DND-41 (cell line): ENCODE data around the gene INPP5E.

Experiments used
- ATAC-seq: fragments of 200-7000 bp; cut with Tn5 transposase; 3 replicates; pipeline ENCODE4 v1.9.1; 2021; ENCODE audit warnings: low read depth; ENCODE audit not compliant: insufficient read depth
- DNase-seq: peaks from one replicate; pipeline ENCODE4 v3.0.0-alpha.2; 2020
- H2AFZ ChIP-seq: 2 replicates; pipeline ENCODE4 v1.6.0; 2012; ENCODE audit warnings: low read depth, low read length
- H3K27ac ChIP-seq: 2 replicates; pipeline ENCODE4 v1.5.1; 2012; ENCODE audit warnings: low read length, inconsistent platforms
- H3K27me3 ChIP-seq: fragments of 200-600 bp; sonication (generic); 2 replicates; pipeline ENCODE4 v1.6.0; 2012; ENCODE audit warnings: low read length, mild to moderate bottlenecking, inconsistent platforms; ENCODE audit not compliant: insufficient read depth, poor library complexity
- H3K36me3 ChIP-seq: 2 replicates; pipeline ENCODE4 v1.5.1; 2012; ENCODE audit warnings: low read length, inconsistent platforms; ENCODE audit not compliant: insufficient read depth
- H3K4me1 ChIP-seq: 2 replicates; pipeline ENCODE4 v1.5.1; 2012; ENCODE audit warnings: mild to moderate bottlenecking, low read length; ENCODE audit not compliant: insufficient read depth
- H3K4me2 ChIP-seq: 2 replicates; pipeline ENCODE4 v1.6.0; 2012; ENCODE audit warnings: mild to moderate bottlenecking, moderate library complexity, low read length, inconsistent platforms; ENCODE audit not compliant: insufficient read depth
- H3K4me3 ChIP-seq, 2 experiments: fragments of 200-600 bp in 1 of 2; shearing (Covaris generic) in 1 of 2; 2 replicates each; pipeline ENCODE4 v1.5.1; 2012 to 2016; ENCODE audit warnings: inconsistent platforms in 2 of 2, low read length in 2 of 2, mild to moderate bottlenecking in 2 of 2, low read depth in 1 of 2, moderate library complexity in 1 of 2
- H3K79me2 ChIP-seq: 2 replicates; pipeline ENCODE4 v1.6.0; 2012; ENCODE audit warnings: low read length, inconsistent platforms; ENCODE audit not compliant: insufficient read depth
- H3K9ac ChIP-seq: 2 replicates; pipeline ENCODE4 v1.6.0; 2012; ENCODE audit warnings: low read depth, mild to moderate bottlenecking, inconsistent platforms, low read length, moderate library complexity
- H3K9me3 ChIP-seq: 2 replicates; pipeline ENCODE4 v1.5.1; 2012; ENCODE audit warnings: low read length, moderate library complexity, mild to moderate bottlenecking, inconsistent platforms; ENCODE audit not compliant: insufficient read depth, severe bottlenecking
- H4K20me1 ChIP-seq: 2 replicates; pipeline ENCODE4 v1.6.0; 2012; ENCODE audit warnings: low read length; ENCODE audit not compliant: insufficient read depth
- CTCF ChIP-seq: IDR thresholded peaks from 2 replicates; pipeline ENCODE4 v1.5.1; 2012; ENCODE audit warnings: borderline replicate concordance, low read length, moderate library complexity, mild to moderate bottlenecking; ENCODE audit not compliant: poor library complexity, severe bottlenecking; ENCODE audit errors: extremely low read depth
- EZH2 ChIP-seq: IDR thresholded peaks from 3 replicates; pipeline ENCODE4 v1.6.1; 2012; ENCODE audit warnings: borderline replicate concordance, low read depth, mild to moderate bottlenecking, moderate library complexity, low read length, inconsistent platforms; ENCODE audit not compliant: severe bottlenecking

INPP5E gene

GRCh38 chr9:136400038-136400834 is 39.4 kb downstream of the INPP5E start, which contains the start of gene SNAPC4:
Gene SNAPC4 (minus strand): TSS chr9:136400170. CDS start chr9:136398428, 1,742 bp downstream.
- Histone ChIP-seq H3K4me1 (peaks cover 27% of the 10 kb centered on the region), H3K4me3 (peak within 1 kb of the TSS; percentile 77 to 94), H3K36me3 (peaks cover 64% of the 10 kb centered on the region), H3K27me3 (no peaks in the 10 kb centered on the region), H3K79me2 (peaks cover 26% of the 10 kb centered on the region), H4K20me1 (peaks cover 17% of the 10 kb centered on the region), H3K9ac (peak within 1 kb of the TSS; percentile 79), H2AFZ (peak within 1 kb of the TSS; percentile 81), H3K27ac (peak within 1 kb of the TSS; percentile 49), H3K4me2 (peak within 1 kb of the TSS; percentile 96), H3K9me3 (no peaks in the 10 kb centered on the region)
- TF ChIP-seq CTCF, result peak; percentile 87
- TF ChIP-seq EZH2, result no peak
- ATAC-seq (peak; percentile 89), DNase-seq (peak; percentile 85)

GRCh38 chr9:136399176-136400037 is 40.2 kb downstream of the INPP5E start:
- peaks cover 26% of the 10 kb centered on the region for H3K79me2 ChIP-seq
- H3K4me3 ChIP-seq, result peak overlapping the region; percentile 77 to 94
- DNase-seq, result no peak
- H3K4me1 ChIP-seq, result peaks cover 27% of the 10 kb centered on the region
- peak overlapping the region; percentile 79 for H3K9ac ChIP-seq
- H3K27ac ChIP-seq, result peak overlapping the region; percentile 3
- peaks cover 64% of the 10 kb centered on the region for H3K36me3 ChIP-seq
- no peak for TF ChIP-seq EZH2
- no peak for TF ChIP-seq CTCF
- H3K4me2 ChIP-seq, result peak overlapping the region; percentile 96
- peak overlapping the region; percentile 81 for H2AFZ ChIP-seq
- ATAC-seq, result peak; percentile 8; the same call in 1 of the 3 replicates
- no peaks in the 10 kb centered on the region for H3K27me3 ChIP-seq
- H3K9me3 ChIP-seq, result no peaks in the 10 kb centered on the region
- peaks cover 17% of the 10 kb centered on the region for H4K20me1 ChIP-seq

- H3K4me3 ChIP-seq, result peak overlapping the region in 1 of 2 experiments; percentile 77; a peak in 2 of 4 replicates
- H3K27me3 ChIP-seq, result no peaks in the 10 kb centered on the region
- peaks cover 27% of the 10 kb centered on the region for H3K4me1 ChIP-seq
- ATAC-seq (no peak), DNase-seq (no peak)
- H2AFZ ChIP-seq, result no peak overlapping the region
- no peak for TF ChIP-seq EZH2
- H3K36me3 ChIP-seq, result peaks cover 65% of the 10 kb centered on the region
- peak overlapping the region; percentile 79; the same call in 1 of the 2 replicates for H3K9ac ChIP-seq
- no peaks in the 10 kb centered on the region for H3K9me3 ChIP-seq
- H4K20me1 ChIP-seq, result peaks cover 17% of the 10 kb centered on the region
- no peak overlapping the region for H3K27ac ChIP-seq
- peak overlapping the region; percentile 96 for H3K4me2 ChIP-seq
- H3K79me2 ChIP-seq, result peaks cover 26% of the 10 kb centered on the region
Measured at GRCh38 chr9:136398286-136398685, 41.4 kb downstream of the INPP5E start.

- Histone ChIP-seq H3K79me2 (peaks cover 26% of the 10 kb centered on the region), H3K27ac (no peak overlapping the region), H3K4me1 (peaks cover 27% of the 10 kb centered on the region), H3K9ac (no peak overlapping the region), H2AFZ (no peak overlapping the region), H3K4me2 (no peak overlapping the region), H3K4me3 (no peak overlapping the region), H4K20me1 (peaks cover 17% of the 10 kb centered on the region), H3K27me3 (no peaks in the 10 kb centered on the region), H3K36me3 (peaks cover 71% of the 10 kb centered on the region), H3K9me3 (no peaks in the 10 kb centered on the region)
- ATAC-seq, result no peak
- DNase-seq, result no peak
- TF ChIP-seq EZH2, result no peak
- no peak for TF ChIP-seq CTCF
Measured at GRCh38 chr9:136397643-136398042, 42.0 kb downstream of the INPP5E start.
